Type B pancreatic cell (in vitro differentiated cells): ENCODE results near the gene CAMTA1. TPM values are rescaled to one million over a fixed set of nuclear protein-coding genes. Genes with fewer than 3 reads are reported as not detected.

ENCODE experiments used
- DNase-seq: peaks from one replicate; pipeline ENCODE4 v3.0.0; 2021; ENCODE audit warnings: mixed read lengths; ENCODE audit not compliant: unreplicated experiment; ENCODE audit errors: extremely low spot score
- H3K27ac Mint-ChIP-seq: 2 replicates; pipeline ENCODE4 v1.8.0; 2021; ENCODE audit warnings: mild to moderate bottlenecking, mixed read lengths
- H3K27me3 Mint-ChIP-seq: 2 replicates; pipeline ENCODE4 v1.8.0; 2021; ENCODE audit warnings: mixed read lengths
- H3K36me3 Mint-ChIP-seq: 2 replicates; pipeline ENCODE4 v1.8.0; 2021; ENCODE audit warnings: mixed read lengths
- H3K4me1 Mint-ChIP-seq: one replicate; pipeline ENCODE4 v1.8.0; 2021; ENCODE audit warnings: mixed read lengths; ENCODE audit not compliant: unreplicated experiment
- H3K4me3 Mint-ChIP-seq: 2 replicates; pipeline ENCODE4 v1.8.0; 2021; ENCODE audit warnings: mild to moderate bottlenecking, mixed read lengths
- H3K9me3 Mint-ChIP-seq: 2 replicates; pipeline ENCODE4 v1.8.0; 2021; ENCODE audit warnings: mixed read lengths
- total RNA-seq: library from RNA; stranded (reverse); gene quantifications from 2 replicates; pipeline ENCODE4 v1.2.1, GENCODE V29; 2021; ENCODE audit warnings: low replicate concordance
- TF ChIP-seq, protein P1 (sequence below): fragments of 200-600 bp; sonication (generic); conservative IDR thresholded peaks from 2 replicates; pipeline ENCODE4 v1.5.0; 2021; ENCODE audit warnings: antibody characterized with exemption, mild to moderate bottlenecking

CAMTA1 gene
- total RNA-seq, 1 donor from 2014 or later: 82.5 TPM

DNA sequence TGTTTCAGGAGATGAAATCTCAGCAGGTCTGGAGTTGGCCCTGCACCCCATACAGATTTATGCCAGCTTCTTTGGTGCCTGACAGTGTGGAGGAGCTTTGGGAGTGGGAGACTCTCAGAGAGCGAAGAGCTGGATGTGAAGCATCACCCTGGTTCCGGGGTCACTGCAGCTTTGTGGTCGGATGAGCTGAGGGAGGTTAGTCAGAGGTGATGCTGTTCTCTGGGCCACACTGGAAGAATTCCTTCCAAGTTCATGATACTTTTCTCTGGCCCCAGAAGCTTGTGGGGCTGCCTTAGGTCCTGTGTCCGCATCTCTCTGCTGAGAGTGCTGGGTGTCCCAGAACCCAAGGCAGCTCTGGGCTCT lies 467.8 kb downstream of the CAMTA1 start:
- Mint-ChIP-seq H3K27ac (no peak overlapping the region), H3K36me3 (no peaks in the 10 kb centered on the region), H3K9me3 (no peaks in the 10 kb centered on the region), H3K4me1 (peaks cover 5% of the 10 kb centered on the region), H3K4me3 (no peak overlapping the region), H3K27me3 (peaks cover 4% of the 10 kb centered on the region)
- no peak for DNase-seq
- TF ChIP-seq, protein P1, sequence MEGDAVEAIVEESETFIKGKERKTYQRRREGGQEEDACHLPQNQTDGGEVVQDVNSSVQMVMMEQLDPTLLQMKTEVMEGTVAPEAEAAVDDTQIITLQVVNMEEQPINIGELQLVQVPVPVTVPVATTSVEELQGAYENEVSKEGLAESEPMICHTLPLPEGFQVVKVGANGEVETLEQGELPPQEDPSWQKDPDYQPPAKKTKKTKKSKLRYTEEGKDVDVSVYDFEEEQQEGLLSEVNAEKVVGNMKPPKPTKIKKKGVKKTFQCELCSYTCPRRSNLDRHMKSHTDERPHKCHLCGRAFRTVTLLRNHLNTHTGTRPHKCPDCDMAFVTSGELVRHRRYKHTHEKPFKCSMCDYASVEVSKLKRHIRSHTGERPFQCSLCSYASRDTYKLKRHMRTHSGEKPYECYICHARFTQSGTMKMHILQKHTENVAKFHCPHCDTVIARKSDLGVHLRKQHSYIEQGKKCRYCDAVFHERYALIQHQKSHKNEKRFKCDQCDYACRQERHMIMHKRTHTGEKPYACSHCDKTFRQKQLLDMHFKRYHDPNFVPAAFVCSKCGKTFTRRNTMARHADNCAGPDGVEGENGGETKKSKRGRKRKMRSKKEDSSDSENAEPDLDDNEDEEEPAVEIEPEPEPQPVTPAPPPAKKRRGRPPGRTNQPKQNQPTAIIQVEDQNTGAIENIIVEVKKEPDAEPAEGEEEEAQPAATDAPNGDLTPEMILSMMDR: no peak

DNA sequence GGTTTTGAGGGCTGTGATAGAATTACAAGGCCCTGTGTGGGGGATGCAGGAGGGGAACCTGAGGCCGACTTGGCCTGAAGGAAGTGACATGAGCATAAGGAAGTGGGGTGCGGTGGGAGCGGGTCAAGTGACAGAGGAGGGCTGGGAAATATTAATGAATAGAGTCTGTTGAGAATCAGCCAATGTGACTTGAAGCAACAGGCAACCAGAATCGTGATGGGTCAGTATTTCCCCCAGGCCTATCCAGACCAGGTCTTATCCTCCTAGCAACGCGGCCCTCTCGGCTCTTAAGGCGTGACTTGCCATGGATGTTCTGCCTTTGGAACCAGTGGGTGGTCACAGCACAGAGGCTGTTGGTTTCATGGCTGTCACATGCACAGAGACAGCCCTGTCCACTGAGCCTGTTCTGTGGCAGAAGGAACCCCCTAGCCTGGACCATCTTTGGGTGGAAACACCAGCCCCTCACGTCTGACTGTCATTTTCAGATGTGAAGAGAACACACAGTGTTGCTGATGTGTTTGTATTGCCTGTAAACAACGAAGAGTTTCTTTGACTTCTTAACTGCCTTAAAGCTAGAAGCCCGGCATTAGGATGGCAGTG lies 468.8 kb downstream of the CAMTA1 start:
- H3K4me1 Mint-ChIP-seq: peaks cover 5% of the 10 kb centered on the region
- H3K27ac Mint-ChIP-seq: no peak overlapping the region
- TF ChIP-seq, protein P1: no peak
- no peaks in the 10 kb centered on the region for H3K9me3 Mint-ChIP-seq
- H3K36me3 Mint-ChIP-seq: no peaks in the 10 kb centered on the region
- H3K27me3 Mint-ChIP-seq: peaks cover 6% of the 10 kb centered on the region
- no peak for DNase-seq
- H3K4me3 Mint-ChIP-seq: no peak overlapping the region

DNA sequence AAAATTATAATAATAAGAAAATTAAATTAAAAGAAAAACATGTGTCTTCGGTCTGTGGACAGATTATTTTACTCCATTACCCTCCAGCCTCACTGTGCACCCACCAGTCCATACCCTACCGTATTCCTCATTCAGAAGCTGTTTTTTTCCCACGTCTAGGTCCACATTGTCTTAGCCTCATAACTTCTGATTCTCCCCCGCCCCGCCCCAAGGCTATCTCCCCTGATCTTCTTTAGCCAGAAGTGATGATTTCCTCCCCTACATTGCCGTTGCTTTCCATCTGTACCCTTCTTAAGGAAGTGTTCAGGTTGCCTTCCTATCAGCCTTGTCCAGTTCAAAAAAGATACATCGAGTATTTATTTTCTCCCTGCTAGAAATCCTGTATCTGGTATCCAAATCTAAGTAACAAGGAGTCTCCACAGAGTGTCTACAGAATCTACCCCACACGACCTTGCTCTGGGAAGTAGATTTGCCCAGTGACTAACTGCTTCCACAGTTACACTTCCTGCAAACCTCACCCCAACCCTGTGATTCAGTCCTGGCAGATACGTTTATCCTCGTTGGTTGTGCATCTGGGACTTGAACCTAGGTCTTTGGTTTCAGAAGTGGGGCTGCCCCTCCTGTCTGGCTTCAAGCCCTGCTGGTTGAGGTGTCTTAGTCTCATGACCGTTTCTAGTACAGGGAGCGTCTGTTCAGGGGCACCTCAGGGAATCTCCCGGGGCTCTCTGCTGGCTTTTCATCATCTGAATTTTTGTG lies 470.2 kb downstream of the CAMTA1 start:
- peaks cover 3% of the 10 kb centered on the region for H3K27me3 Mint-ChIP-seq
- TF ChIP-seq, protein P1: no peak
- no peaks in the 10 kb centered on the region for H3K9me3 Mint-ChIP-seq
- no peak overlapping the region for H3K27ac Mint-ChIP-seq
- DNase-seq: no peak
- H3K4me3 Mint-ChIP-seq: no peak overlapping the region
- no peaks in the 10 kb centered on the region for H3K36me3 Mint-ChIP-seq
- peaks cover 5% of the 10 kb centered on the region for H3K4me1 Mint-ChIP-seq

DNA sequence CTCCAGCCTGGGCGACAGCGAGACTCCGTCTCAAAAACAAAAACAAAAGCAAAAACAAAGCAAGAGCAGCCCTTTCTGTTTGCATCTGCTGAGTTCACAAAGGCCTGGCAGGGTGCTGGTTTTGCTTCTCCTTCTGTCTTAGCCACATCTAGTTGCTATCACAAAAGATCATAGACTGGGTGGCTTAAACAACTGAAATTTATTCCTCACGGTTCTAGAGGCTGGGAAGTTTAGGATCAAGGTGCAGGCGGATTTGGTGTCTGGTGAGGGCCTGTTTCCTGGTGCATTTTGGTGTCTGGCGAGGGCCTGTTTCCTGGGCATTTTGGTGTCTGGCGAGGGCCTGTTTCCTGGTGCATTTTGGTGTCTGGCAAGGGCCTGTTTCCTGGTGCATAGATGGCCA lies 471.3 kb downstream of the CAMTA1 start:
- no peak for DNase-seq
- Mint-ChIP-seq H3K36me3 (no peaks in the 10 kb centered on the region), H3K27ac (no peak overlapping the region), H3K4me3 (no peak overlapping the region), H3K4me1 (peaks cover 5% of the 10 kb centered on the region), H3K27me3 (peaks cover 9% of the 10 kb centered on the region), H3K9me3 (no peaks in the 10 kb centered on the region)
- TF ChIP-seq, protein P1: no peak

DNA sequence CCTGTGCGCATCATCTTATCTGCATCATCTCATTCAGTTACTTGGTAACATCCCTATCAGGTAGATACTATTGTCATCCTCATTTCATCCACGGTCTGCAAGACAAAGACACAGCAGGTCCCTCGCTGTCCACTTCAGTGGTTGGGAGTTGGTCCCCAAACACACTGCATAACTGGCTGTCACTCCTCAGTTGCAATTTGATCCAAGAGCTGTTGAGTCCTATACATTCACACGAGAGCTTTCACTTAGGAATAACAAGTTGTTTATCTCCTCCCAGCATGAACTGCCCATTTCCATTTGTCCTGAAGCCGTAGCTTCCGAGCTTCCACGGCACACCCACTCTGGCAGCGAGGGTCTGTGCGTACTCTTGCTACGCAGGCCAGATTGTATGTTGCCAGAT lies 472.0 kb downstream of the CAMTA1 start:
- Mint-ChIP-seq H3K36me3 (no peaks in the 10 kb centered on the region), H3K4me3 (no peak overlapping the region), H3K4me1 (peaks cover 5% of the 10 kb centered on the region), H3K9me3 (no peaks in the 10 kb centered on the region), H3K27me3 (peaks cover 9% of the 10 kb centered on the region), H3K27ac (no peak overlapping the region)
- no peak for DNase-seq
- TF ChIP-seq, protein P1: no peak
